ENCODE measurements around the gene DGKQ. TPM values are rescaled to one million over a fixed set of nuclear protein-coding genes. Genes with fewer than 3 reads are reported as not detected.

The DGKQ gene
- 2.4 and 4.2 TPM in 2 replicates for total RNA-seq (2014; rRNA removed; shearing (Covaris generic))

GRCh38 chr4:973431-974397, at the start of gene DGKQ:
Gene DGKQ, minus strand, starts transcription at chr4:973569. Its CDS starts 87 bp downstream, at chr4:973482.
- Histone ChIP-seq H3K36me3 (no peaks in the 10 kb centered on the region), H3K27me3 (replicated peaks) (no peaks in the 10 kb centered on the region), H3K4me1 (replicated peaks) (peaks cover 11% of the 10 kb centered on the region), H3K27ac (no peak within 1 kb of the TSS), H3K4me3 (peak within 1 kb of the TSS; percentile 60), H3K9me3 (replicated peaks) (no peaks in the 10 kb centered on the region)
- DNase-seq (ENCODE audit: low read depth in 1 of 2, low spot score in 2 of 2): peak in 1 of 2 experiments; percentile 65

- peaks cover 19% of the 10 kb centered on the region for H3K4me1 ChIP-seq (replicated peaks)
- no peak overlapping the region for H3K27ac ChIP-seq
- H3K27me3 ChIP-seq (replicated peaks): no peaks in the 10 kb centered on the region
- H3K36me3 ChIP-seq: peaks cover 8% of the 10 kb centered on the region; the same call in 1 of the 2 replicates
- DNase-seq (ENCODE audit: low read depth in 1 of 2, low spot score in 2 of 2): no peak
- no peak overlapping the region for H3K4me3 ChIP-seq
- H3K9me3 ChIP-seq (replicated peaks): no peaks in the 10 kb centered on the region
Observed at GRCh38 chr4:1022739-1023066, 49.3 kb upstream of the DGKQ start.

- no peak for DNase-seq (ENCODE audit: low read depth in 1 of 2, low spot score in 2 of 2)
- H3K4me3 ChIP-seq: no peak overlapping the region
- H3K27ac ChIP-seq: no peak overlapping the region
- no peaks in the 10 kb centered on the region for H3K9me3 ChIP-seq (replicated peaks)
- H3K27me3 ChIP-seq (replicated peaks): no peaks in the 10 kb centered on the region
- H3K36me3 ChIP-seq: peaks cover 8% of the 10 kb centered on the region; the same call in 1 of the 2 replicates
- H3K4me1 ChIP-seq (replicated peaks): peaks cover 14% of the 10 kb centered on the region
Observed at GRCh38 chr4:1022051-1022738, 48.8 kb upstream of the DGKQ start.

- peaks cover 9% of the 10 kb centered on the region for H3K4me1 ChIP-seq (replicated peaks)
- H3K27me3 ChIP-seq (replicated peaks): no peaks in the 10 kb centered on the region
- DNase-seq (ENCODE audit: low read depth in 1 of 2, low spot score in 2 of 2): no peak
- peaks cover 8% of the 10 kb centered on the region; the same call in 1 of the 2 replicates for H3K36me3 ChIP-seq
- H3K27ac ChIP-seq: no peak overlapping the region
- H3K4me3 ChIP-seq: no peak overlapping the region
- no peaks in the 10 kb centered on the region for H3K9me3 ChIP-seq (replicated peaks)
Observed at GRCh38 chr4:1021386-1022050, 48.1 kb upstream of the DGKQ start.

- Histone ChIP-seq H3K36me3 (no peaks in the 10 kb centered on the region), H3K9me3 (replicated peaks) (no peaks in the 10 kb centered on the region), H3K4me3 (no peak overlapping the region), H3K27ac (no peak overlapping the region), H3K27me3 (replicated peaks) (no peaks in the 10 kb centered on the region), H3K4me1 (replicated peaks) (no peaks in the 10 kb centered on the region)
- no peak for DNase-seq (ENCODE audit: low read depth in 1 of 2, low spot score in 2 of 2)
Observed at GRCh38 chr4:1019729-1020470, 46.5 kb upstream of the DGKQ start.

GRCh38 chr4:1019320-1019719, 46.0 kb upstream of the DGKQ start:
- Histone ChIP-seq H3K4me3 (no peak overlapping the region), H3K27ac (no peak overlapping the region), H3K4me1 (replicated peaks) (no peaks in the 10 kb centered on the region), H3K36me3 (no peaks in the 10 kb centered on the region), H3K9me3 (replicated peaks) (no peaks in the 10 kb centered on the region), H3K27me3 (replicated peaks) (no peaks in the 10 kb centered on the region)
- no peak for DNase-seq (ENCODE audit: low read depth in 1 of 2, low spot score in 2 of 2)

- Histone ChIP-seq H3K4me1 (replicated peaks) (no peaks in the 10 kb centered on the region), H3K27ac (no peak overlapping the region), H3K36me3 (no peaks in the 10 kb centered on the region), H3K27me3 (replicated peaks) (no peaks in the 10 kb centered on the region), H3K4me3 (no peak overlapping the region), H3K9me3 (replicated peaks) (no peaks in the 10 kb centered on the region)
- no peak for DNase-seq (ENCODE audit: low read depth in 1 of 2, low spot score in 2 of 2)
Observed at GRCh38 chr4:1018147-1019020, 45.0 kb upstream of the DGKQ start.

- no peak overlapping the region for H3K27ac ChIP-seq
- H3K27me3 ChIP-seq (replicated peaks): no peaks in the 10 kb centered on the region
- H3K36me3 ChIP-seq: no peaks in the 10 kb centered on the region; the same call in 1 of the 2 replicates
- no peaks in the 10 kb centered on the region for H3K9me3 ChIP-seq (replicated peaks)
- H3K4me3 ChIP-seq: no peak overlapping the region
- no peak for DNase-seq (ENCODE audit: low read depth in 1 of 2, low spot score in 2 of 2)
- no peaks in the 10 kb centered on the region for H3K4me1 ChIP-seq (replicated peaks)
Observed at GRCh38 chr4:1017706-1018105, 44.3 kb upstream of the DGKQ start.

GRCh38 chr4:1017211-1017610, 43.8 kb upstream of the DGKQ start:
- Histone ChIP-seq H3K36me3 (no peaks in the 10 kb centered on the region; the same call in 1 of the 2 replicates), H3K4me1 (replicated peaks) (no peaks in the 10 kb centered on the region; the same call in 1 of the 2 replicates), H3K4me3 (no peak overlapping the region), H3K9me3 (replicated peaks) (no peaks in the 10 kb centered on the region), H3K27ac (no peak overlapping the region), H3K27me3 (replicated peaks) (no peaks in the 10 kb centered on the region)
- DNase-seq (ENCODE audit: low read depth in 1 of 2, low spot score in 2 of 2): no peak

GRCh38 chr4:1015746-1016145, 42.4 kb upstream of the DGKQ start:
- Histone ChIP-seq H3K27ac (no peak overlapping the region), H3K4me3 (no peak overlapping the region), H3K36me3 (no peaks in the 10 kb centered on the region; the same call in 1 of the 2 replicates), H3K4me1 (replicated peaks) (peaks cover 3% of the 10 kb centered on the region), H3K9me3 (replicated peaks) (no peaks in the 10 kb centered on the region), H3K27me3 (replicated peaks) (peaks cover 2% of the 10 kb centered on the region; the same call in 1 of the 2 replicates)
- no peak for DNase-seq (ENCODE audit: low read depth in 1 of 2, low spot score in 2 of 2)

- no peaks in the 10 kb centered on the region for H3K9me3 ChIP-seq (replicated peaks)
- H3K4me1 ChIP-seq (replicated peaks): peaks cover 9% of the 10 kb centered on the region
- H3K4me3 ChIP-seq: no peak overlapping the region
- H3K36me3 ChIP-seq: no peaks in the 10 kb centered on the region; the same call in 1 of the 2 replicates
- H3K27me3 ChIP-seq (replicated peaks): peaks cover 7% of the 10 kb centered on the region
- no peak for DNase-seq (ENCODE audit: low read depth in 1 of 2, low spot score in 2 of 2)
- H3K27ac ChIP-seq: no peak overlapping the region
Observed at GRCh38 chr4:1015179-1015578, 41.8 kb upstream of the DGKQ start.

GRCh38 chr4:1014291-1015167, 41.2 kb upstream of the DGKQ start:
- Histone ChIP-seq H3K27me3 (replicated peaks) (peaks cover 11% of the 10 kb centered on the region), H3K9me3 (replicated peaks) (no peaks in the 10 kb centered on the region), H3K4me1 (replicated peaks) (peaks cover 14% of the 10 kb centered on the region), H3K27ac (no peak overlapping the region), H3K36me3 (no peaks in the 10 kb centered on the region; the same call in 1 of the 2 replicates), H3K4me3 (no peak overlapping the region)
- DNase-seq (ENCODE audit: low read depth in 1 of 2, low spot score in 2 of 2): no peak

All from SJSA1 (cell line).